Tibial artery (tissue), 4 donors: ENCODE data around the gene PCDH9.

ENCODE experiments used
- DNase-seq, 2 donors: peaks; one replicate each; pipeline ENCODE4 v3.0.0-alpha.2; 2019
- H3K27ac ChIP-seq, 2 donors: fragments of 200-600 bp; sonication (generic) in 1 of 2; 1 replicate in 1 of 2; 2 replicates in 1 of 2; pipeline ENCODE4 v1.5.1; 2018 to 2019; ENCODE audit warnings: mild to moderate bottlenecking in 1 of 2
- H3K27me3 ChIP-seq, 2 donors: fragments of 200-600 bp; sonication (generic) in 1 of 2; one replicate each; pipeline versions ENCODE4 v1.5.1 to v1.6.0; 2016 to 2019
- H3K36me3 ChIP-seq, 3 donors: fragments of 200-600 bp; sonication (generic) in 2 of 3; one replicate each; pipeline ENCODE4 v1.5.1; 2016 to 2019; ENCODE audit warnings: mild to moderate bottlenecking in 2 of 3
- H3K4me1 ChIP-seq, 4 donors: fragments of 200-600 bp; sonication (generic) in 2 of 4; 1 replicate in 3 of 4; 2 replicates in 1 of 4; pipeline ENCODE4 v1.5.1; 2016 to 2019
- H3K4me3 ChIP-seq, 2 donors: fragments of 200-600 bp; sonication (generic) in 1 of 2; 1 replicate in 1 of 2; 2 replicates in 1 of 2; pipeline ENCODE4 v1.5.1; 2018 to 2019; ENCODE audit warnings: mild to moderate bottlenecking in 2 of 2
- H3K9me3 ChIP-seq, 3 donors: fragments of 200-600 bp; sonication (generic) in 1 of 3; one replicate each; pipeline ENCODE4 v1.5.1; 2016 to 2019
- intact Hi-C: fragments of 100-400 bp; cut with DNase I; formaldehyde crosslinking; loops from one replicate; pipeline ENCODE4 v1.15.0; 2023; ENCODE audit warnings: low total_unique reads
- TF ChIP-seq, protein P1 (sequence below), 2 experiments: fragments of 200-600 bp in 1 of 2; fragments of 450-650 bp in 1 of 2; IDR thresholded peaks; one replicate each; pipeline ENCODE4 v1.5.1; 2017 to 2019; ENCODE audit warnings: antibody characterized with exemption in 2 of 2, mild to moderate bottlenecking in 1 of 2, moderate library complexity in 1 of 2

Gene PCDH9

DNA sequence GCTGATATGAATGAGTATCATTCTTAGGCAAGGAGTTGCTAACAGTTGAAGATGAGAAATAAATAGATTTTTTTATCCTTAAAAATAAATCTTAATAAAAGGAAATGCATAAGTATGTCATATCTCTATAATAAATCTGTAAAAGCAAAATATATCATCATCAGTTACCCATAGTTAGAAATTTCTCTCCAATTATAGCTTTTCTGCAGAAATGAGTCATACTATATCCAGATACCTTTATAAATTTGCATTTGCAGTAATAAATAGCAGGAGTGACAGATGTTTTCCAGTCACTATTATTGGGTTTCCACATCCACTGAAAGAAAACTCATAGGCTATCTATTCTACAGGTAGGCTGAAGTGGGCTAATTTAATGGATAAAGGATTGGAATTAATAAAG, 829.8 kb downstream of the PCDH9 start:
- Histone ChIP-seq H3K9me3 (no peaks in the 10 kb centered on the region), H3K27me3 (no peaks in the 10 kb centered on the region), H3K4me3 (no peak overlapping the region), H3K4me1 (no peaks in the 10 kb centered on the region), H3K27ac (no peak overlapping the region), H3K36me3 (no peaks in the 10 kb centered on the region)
- DNase-seq: no peak
- intact Hi-C loops: no loop called here
- TF ChIP-seq, protein P1, sequence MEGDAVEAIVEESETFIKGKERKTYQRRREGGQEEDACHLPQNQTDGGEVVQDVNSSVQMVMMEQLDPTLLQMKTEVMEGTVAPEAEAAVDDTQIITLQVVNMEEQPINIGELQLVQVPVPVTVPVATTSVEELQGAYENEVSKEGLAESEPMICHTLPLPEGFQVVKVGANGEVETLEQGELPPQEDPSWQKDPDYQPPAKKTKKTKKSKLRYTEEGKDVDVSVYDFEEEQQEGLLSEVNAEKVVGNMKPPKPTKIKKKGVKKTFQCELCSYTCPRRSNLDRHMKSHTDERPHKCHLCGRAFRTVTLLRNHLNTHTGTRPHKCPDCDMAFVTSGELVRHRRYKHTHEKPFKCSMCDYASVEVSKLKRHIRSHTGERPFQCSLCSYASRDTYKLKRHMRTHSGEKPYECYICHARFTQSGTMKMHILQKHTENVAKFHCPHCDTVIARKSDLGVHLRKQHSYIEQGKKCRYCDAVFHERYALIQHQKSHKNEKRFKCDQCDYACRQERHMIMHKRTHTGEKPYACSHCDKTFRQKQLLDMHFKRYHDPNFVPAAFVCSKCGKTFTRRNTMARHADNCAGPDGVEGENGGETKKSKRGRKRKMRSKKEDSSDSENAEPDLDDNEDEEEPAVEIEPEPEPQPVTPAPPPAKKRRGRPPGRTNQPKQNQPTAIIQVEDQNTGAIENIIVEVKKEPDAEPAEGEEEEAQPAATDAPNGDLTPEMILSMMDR (IDR thresholded peaks at IDR 0.05): no peak

DNA sequence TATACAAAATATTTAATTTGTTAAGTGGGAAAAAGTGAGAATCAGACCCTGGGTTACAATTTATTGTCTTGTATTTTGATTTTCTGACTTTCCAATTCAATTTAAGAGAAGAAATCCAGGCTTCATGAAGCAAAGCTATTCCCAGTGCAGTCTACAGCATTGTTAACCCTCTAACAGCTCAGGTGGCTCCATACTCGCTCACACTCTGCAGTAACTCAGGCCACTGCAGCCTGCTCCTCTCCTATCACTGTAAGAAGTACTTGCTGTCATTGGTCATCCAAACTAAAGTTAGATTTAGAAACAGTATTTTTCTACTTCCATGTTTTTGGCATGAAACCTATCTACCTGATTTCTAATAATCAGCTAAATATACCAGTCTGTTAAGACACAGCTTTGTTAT, 830.3 kb downstream of the PCDH9 start:
- no peaks in the 10 kb centered on the region for H3K27me3 ChIP-seq
- H3K4me3 ChIP-seq: no peak overlapping the region
- H3K9me3 ChIP-seq: no peaks in the 10 kb centered on the region
- TF ChIP-seq, protein P1 (IDR thresholded peaks at IDR 0.05): no peak
- no peaks in the 10 kb centered on the region for H3K4me1 ChIP-seq
- intact Hi-C loops: no loop called here
- no peaks in the 10 kb centered on the region for H3K36me3 ChIP-seq
- DNase-seq: no peak
- no peak overlapping the region for H3K27ac ChIP-seq

DNA sequence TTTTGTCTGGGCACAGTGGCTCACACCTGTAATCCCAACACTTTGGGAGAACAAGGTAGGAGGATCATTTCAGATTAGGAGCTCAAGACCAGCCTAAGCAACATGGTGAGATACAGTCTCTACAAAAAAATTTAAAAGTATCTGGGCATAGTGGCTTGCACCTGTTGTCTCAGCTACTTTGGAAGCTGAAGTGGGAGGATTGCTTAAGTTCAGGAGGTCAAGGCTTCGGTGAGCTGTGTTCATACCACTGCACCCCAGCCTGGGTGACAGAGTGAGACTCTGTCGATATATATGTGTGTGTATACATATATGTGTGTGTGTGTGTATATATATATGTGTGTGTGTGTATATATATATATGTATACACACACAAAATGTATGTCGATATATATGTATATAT, 833.0 kb downstream of the PCDH9 start:
- no peaks in the 10 kb centered on the region for H3K27me3 ChIP-seq
- no peaks in the 10 kb centered on the region for H3K36me3 ChIP-seq
- no peaks in the 10 kb centered on the region for H3K9me3 ChIP-seq
- no peak for DNase-seq
- TF ChIP-seq, protein P1 (IDR thresholded peaks at IDR 0.05): no peak
- no peaks in the 10 kb centered on the region for H3K4me1 ChIP-seq
- H3K27ac ChIP-seq: no peak overlapping the region
- intact Hi-C loops: no loop called here
- no peak overlapping the region for H3K4me3 ChIP-seq

DNA sequence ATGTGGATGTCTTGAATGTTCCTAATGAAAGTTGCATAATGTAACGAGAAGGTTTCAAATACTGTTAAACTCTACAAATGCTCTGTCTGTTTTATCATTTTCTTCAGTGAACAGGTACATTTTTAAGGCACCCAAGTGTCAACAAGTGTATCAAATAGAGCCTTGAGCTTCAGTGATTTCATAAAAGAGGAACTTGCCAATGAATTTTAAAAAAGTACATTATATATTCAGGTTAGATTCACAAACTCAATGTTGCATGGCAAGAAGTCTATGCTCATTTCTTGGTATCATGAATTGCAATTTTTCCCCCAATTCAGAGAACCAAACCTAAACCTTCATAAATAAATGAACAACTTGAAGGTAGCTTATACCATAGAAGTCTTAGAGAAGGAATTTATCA, 838.8 kb downstream of the PCDH9 start:
- Histone ChIP-seq H3K36me3 (no peaks in the 10 kb centered on the region), H3K27ac (no peak overlapping the region), H3K27me3 (no peaks in the 10 kb centered on the region), H3K4me3 (no peak overlapping the region), H3K9me3 (no peaks in the 10 kb centered on the region), H3K4me1 (no peaks in the 10 kb centered on the region)
- intact Hi-C loops: no loop called here
- DNase-seq: no peak
- TF ChIP-seq, protein P1 (IDR thresholded peaks at IDR 0.05): no peak

DNA sequence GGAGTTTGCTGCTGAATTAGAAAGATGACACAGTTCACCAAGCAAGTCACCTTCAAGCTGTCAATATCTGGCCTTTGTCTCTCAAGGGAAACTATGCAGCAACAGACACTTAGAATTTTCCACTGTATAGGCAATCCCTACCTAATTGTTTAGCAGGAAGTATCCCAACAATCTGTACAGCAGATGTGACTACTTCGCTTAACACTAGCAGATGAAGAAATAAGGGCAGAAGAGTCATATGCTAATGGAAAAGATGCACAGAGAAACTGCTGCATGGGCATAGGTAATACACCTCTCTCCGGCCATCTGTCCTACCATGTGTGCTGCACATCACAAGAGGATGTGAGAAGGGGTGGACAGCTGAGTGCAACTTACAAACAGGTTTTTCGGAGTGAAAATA, 851.2 kb downstream of the PCDH9 start:
- H3K9me3 ChIP-seq: no peaks in the 10 kb centered on the region

More for the DNA sequence above, 851.2 kb downstream of the PCDH9 start:
- intact Hi-C loops: no loop called here
- no peak for DNase-seq
- TF ChIP-seq, protein P1 (IDR thresholded peaks at IDR 0.05): no peak
- no peak overlapping the region for H3K27ac ChIP-seq
- H3K4me1 ChIP-seq: no peaks in the 10 kb centered on the region
- H3K4me3 ChIP-seq: no peak overlapping the region
- no peaks in the 10 kb centered on the region for H3K27me3 ChIP-seq
- H3K36me3 ChIP-seq: no peaks in the 10 kb centered on the region
